ENCODE measurements around the gene RELL2.
A peak's percentile ranks its signal among the peaks of the same experiment; 100 is the strongest.

RELL2 gene

GRCh38 chr5:141649972-141650371 is 13.2 kb downstream of the RELL2 start:
- DNase-seq (ENCODE audit: low read depth) = no peak

GRCh38 chr5:141650851-141651727 is 14.3 kb downstream of the RELL2 start, which contains the start of gene FCHSD1:
FCHSD1 (minus strand) TSS chr5:141651418; CDS start chr5:141651368, 50 bp downstream.
- peak; percentile 77 for DNase-seq (ENCODE audit: low read depth)

GRCh38 chr5:141651728-141652105 is 14.9 kb downstream of the RELL2 start:
- DNase-seq (ENCODE audit: low read depth) = no peak

- DNase-seq (ENCODE audit: low read depth) = peak; percentile 27
Observed at GRCh38 chr5:141654298-141654697, 17.5 kb downstream of the RELL2 start.

GRCh38 chr5:141655020-141655419 is 18.2 kb downstream of the RELL2 start:
- no peak for DNase-seq (ENCODE audit: low read depth)

- no peak for DNase-seq (ENCODE audit: low read depth)
Observed at GRCh38 chr5:141656396-141656795, 19.6 kb downstream of the RELL2 start.

GRCh38 chr5:141657404-141657803 is 20.6 kb downstream of the RELL2 start:
- no peak for DNase-seq (ENCODE audit: low read depth)

- peak; percentile 77 for DNase-seq (ENCODE audit: low read depth)
Observed at GRCh38 chr5:141657937-141658545, 21.2 kb downstream of the RELL2 start.

- no peak for DNase-seq (ENCODE audit: low read depth)
Observed at GRCh38 chr5:141662028-141662427, 25.2 kb downstream of the RELL2 start.

- no peak for DNase-seq (ENCODE audit: low read depth)
Observed at GRCh38 chr5:141663506-141663905, 26.7 kb downstream of the RELL2 start.

- DNase-seq (ENCODE audit: low read depth) = peak; percentile 33
Observed at GRCh38 chr5:141664733-141665461, 28.1 kb downstream of the RELL2 start.

GRCh38 chr5:141665995-141666940 is 29.5 kb downstream of the RELL2 start:
- no peak for DNase-seq (ENCODE audit: low read depth)

- no peak for DNase-seq (ENCODE audit: low read depth)
Observed at GRCh38 chr5:141668601-141669265, 31.9 kb downstream of the RELL2 start.

GRCh38 chr5:141669520-141669919 is 32.7 kb downstream of the RELL2 start:
- DNase-seq (ENCODE audit: low read depth) = no peak

GRCh38 chr5:141672071-141672840 is 35.5 kb downstream of the RELL2 start:
- DNase-seq (ENCODE audit: low read depth) = no peak

- no peak for DNase-seq (ENCODE audit: low read depth)
Observed at GRCh38 chr5:141672841-141673813, 36.3 kb downstream of the RELL2 start.

GRCh38 chr5:141674747-141675146 is 38.0 kb downstream of the RELL2 start:
- DNase-seq (ENCODE audit: low read depth) = no peak

GRCh38 chr5:141675672-141676071 is 38.9 kb downstream of the RELL2 start:
- DNase-seq (ENCODE audit: low read depth) = no peak

GRCh38 chr5:141677415-141677814 is 40.6 kb downstream of the RELL2 start:
- DNase-seq (ENCODE audit: low read depth) = no peak
